Liver (tissue), 9 donors: ENCODE data around the gene DGCR8. TPM values are rescaled to one million over a fixed set of nuclear protein-coding genes. Genes with fewer than 3 reads are reported as not detected.

Experiments used
- DNase-seq: peaks from one replicate; pipeline ENCODE4 v3.0.0-alpha.2; 2017; ENCODE audit warnings: low spot score
- H3K27ac ChIP-seq, 2 donors: one replicate each; pipeline ENCODE4 v1.7.0; 2013; ENCODE audit warnings: inconsistent platforms in 2 of 2, low read length in 2 of 2, control low read depth in 1 of 2, low read depth in 1 of 2, mild to moderate bottlenecking in 1 of 2
- H3K27me3 ChIP-seq, 4 donors: one replicate each; pipeline versions ENCODE4 v1.6.1 to v1.7.0; 2013; ENCODE audit warnings: low read length in 3 of 4, inconsistent platforms in 1 of 4, mild to moderate bottlenecking in 1 of 4, moderate library complexity in 1 of 4; ENCODE audit not compliant: control insufficient read depth in 4 of 4, insufficient read depth in 4 of 4
- H3K36me3 ChIP-seq, 4 donors: one replicate each; pipeline versions ENCODE4 v1.6.1 to v1.7.0; 2013; ENCODE audit warnings: low read length in 3 of 4, mild to moderate bottlenecking in 3 of 4, low read depth in 1 of 4, moderate library complexity in 1 of 4; ENCODE audit not compliant: control insufficient read depth in 4 of 4, insufficient read depth in 3 of 4
- H3K4me1 ChIP-seq, 4 donors: one replicate each; pipeline versions ENCODE4 v1.6.1 to v1.7.0; 2013; ENCODE audit warnings: low read length in 3 of 4, mild to moderate bottlenecking in 3 of 4, moderate library complexity in 1 of 4; ENCODE audit not compliant: control insufficient read depth in 4 of 4, insufficient read depth in 4 of 4
- H3K4me3 ChIP-seq, 3 donors: one replicate each; pipeline versions ENCODE4 v1.6.1 to v1.7.0; 2013; ENCODE audit warnings: low read length in 3 of 3, control low read depth in 1 of 3, low read depth in 1 of 3, mild to moderate bottlenecking in 1 of 3
- H3K9ac ChIP-seq, 2 donors: one replicate each; pipeline ENCODE4 v1.7.0; 2013; ENCODE audit warnings: low read length in 2 of 2, mild to moderate bottlenecking in 2 of 2, moderate library complexity in 2 of 2, control low read depth in 1 of 2, low read depth in 1 of 2
- H3K9me3 ChIP-seq, 4 donors: one replicate each; pipeline versions ENCODE4 v1.6.1 to v1.7.0; 2013; ENCODE audit warnings: low read length in 3 of 4; ENCODE audit not compliant: control insufficient read depth in 4 of 4
- EGR1 ChIP-seq, 2 donors: IDR thresholded peaks; 2 replicates each; pipeline ENCODE4 v1.6.1; 2016 to 2018; ENCODE audit warnings: antibody characterized with exemption in 2 of 2, low read depth in 2 of 2
- FOXA1 ChIP-seq: IDR thresholded peaks from 2 replicates; pipeline ENCODE4 v1.6.1; 2016; ENCODE audit warnings: antibody characterized with exemption
- FOXA2 ChIP-seq: IDR thresholded peaks from 2 replicates; pipeline ENCODE4 v1.6.1; 2016; ENCODE audit warnings: antibody characterized with exemption
- GABPA ChIP-seq, 2 donors: IDR thresholded peaks in 1 of 2; conservative IDR thresholded peaks in 1 of 2; 2 replicates each; pipeline ENCODE4 v1.6.1; 2016; ENCODE audit warnings: antibody characterized with exemption in 2 of 2, mild to moderate bottlenecking in 1 of 2, moderate library complexity in 1 of 2
- HNF4A ChIP-seq, 2 donors: conservative IDR thresholded peaks; 2 replicates each; pipeline ENCODE4 v1.6.1; 2016; ENCODE audit warnings: antibody characterized with exemption in 2 of 2, mild to moderate bottlenecking in 2 of 2
- HNF4G ChIP-seq: IDR thresholded peaks from 2 replicates; pipeline ENCODE4 v1.6.1; 2016; ENCODE audit warnings: antibody characterized with exemption
- JUND ChIP-seq, 2 donors: IDR thresholded peaks; 2 replicates each; pipeline ENCODE4 v1.6.1; 2016; ENCODE audit warnings: antibody characterized with exemption in 2 of 2
- MAX ChIP-seq: IDR thresholded peaks from 2 replicates; pipeline ENCODE4 v1.6.1; 2016; ENCODE audit warnings: antibody characterized with exemption
- NR2F2 ChIP-seq: IDR thresholded peaks from 2 replicates; pipeline ENCODE4 v1.6.1; 2016; ENCODE audit warnings: antibody characterized with exemption
- RAD21 ChIP-seq, 2 donors: IDR thresholded peaks; 2 replicates each; pipeline ENCODE4 v1.6.1; 2016; ENCODE audit warnings: antibody characterized with exemption in 2 of 2, mild to moderate bottlenecking in 2 of 2
- REST ChIP-seq: IDR thresholded peaks from 2 replicates; pipeline ENCODE4 v1.6.1; 2016; ENCODE audit warnings: antibody characterized with exemption, mild to moderate bottlenecking
- SP1 ChIP-seq: IDR thresholded peaks from 2 replicates; pipeline ENCODE4 v1.6.1; 2018; ENCODE audit warnings: antibody characterized with exemption, mild to moderate bottlenecking
- TAF1 ChIP-seq: conservative IDR thresholded peaks from 2 replicates; pipeline ENCODE4 v1.6.1; 2016; ENCODE audit warnings: antibody characterized with exemption, mild to moderate bottlenecking
- YY1 ChIP-seq: IDR thresholded peaks from 2 replicates; pipeline ENCODE4 v1.6.1; 2016; ENCODE audit warnings: antibody characterized with exemption, mild to moderate bottlenecking
- ZBTB33 ChIP-seq: IDR thresholded peaks from 2 replicates; pipeline ENCODE4 v1.6.1; 2016; ENCODE audit warnings: antibody characterized with exemption
- WGBS: extraction: QIAGEN DNeasy Blood & Tissue Kit; methylation state at CpG from one replicate; pipeline ENCODE4 v1.1.7; 2013; 5-methylcytosine and 5-hydroxymethylcytosine counted together
- polyA plus RNA-seq, 2 donors: library from polyadenylated mRNA; stranded (reverse) in 1 of 2; unstranded in 1 of 2; fragments of 200-250 nt in 1 of 2; fragments of >200 nt in 1 of 2; fragmentation: Nextera tagmentation in 1 of 2; extraction: Ambion mirVana in 1 of 2; gene quantifications; one replicate each; pipeline versions ENCODE4 v1.2.1 to v1.2.3, GENCODE V29; 2013 to 2015
- total RNA-seq, 2 donors: library from RNA; depleted of rRNA; stranded (reverse); fragments of >200 nt; gene quantifications; one replicate each; pipeline ENCODE4 v1.2.3, GENCODE V29; 2014
- TF ChIP-seq, protein P1 (sequence below): fragments of 150-350 bp; IDR thresholded peaks from 2 replicates; pipeline ENCODE4 v1.5.1; 2017; ENCODE audit warnings: improper control_type of control experiment, low read depth, low read length; ENCODE audit not compliant: missing input control
- donor health status: healthy.
- donor health status: healthy.
- donor health status: healthy.
- donor health status: healthy.
- donor health status: healthy.

Gene DGCR8
- total and polyA plus RNA-seq, 4 donors: 7.9 to 27.1 (median 15.8) TPM

DNA sequence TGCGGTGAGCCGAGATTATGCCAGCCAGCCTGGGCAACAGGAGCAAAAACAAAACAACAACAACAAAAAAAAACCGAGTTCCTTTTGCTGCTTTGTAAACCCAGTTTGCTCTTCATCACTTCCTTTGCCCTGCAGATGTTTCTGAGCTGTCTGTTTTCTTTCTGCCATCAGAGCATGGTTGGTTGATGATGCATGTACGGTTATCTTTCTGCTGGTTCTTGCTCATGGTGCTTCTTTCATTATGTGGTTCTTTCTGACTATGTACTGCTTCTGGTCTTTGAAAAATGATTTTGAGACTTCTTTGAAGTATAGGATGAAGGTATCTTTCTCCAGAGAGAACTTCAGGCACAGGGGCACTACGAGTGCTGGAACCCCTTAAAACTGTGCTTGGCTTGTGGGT is 45.9 kb upstream of the DGCR8 start:
- Histone ChIP-seq H3K36me3 (peaks cover 0 to 14% (median 8%) of the 10 kb centered on the region in 4 donors), H3K9me3 (no peaks in the 10 kb centered on the region), H3K27me3 (no peaks in the 10 kb centered on the region), H3K4me1 (peaks cover 13 to 25% (median 18%) of the 10 kb centered on the region in 4 donors), H3K4me3 (no peak overlapping the region), H3K9ac (no peak overlapping the region), H3K27ac (no peak overlapping the region)
- 74% methylated on average over 5 of the region's 5 CpGs for WGBS
- no peak for DNase-seq
- TF ChIP-seq YY1: no peak
- no peak for TF ChIP-seq REST
- TF ChIP-seq HNF4A (conservative IDR thresholded peaks at IDR 0.05): no peak
- TF ChIP-seq MAX: no peak
- TF ChIP-seq SP1: no peak
- TF ChIP-seq, protein P1, sequence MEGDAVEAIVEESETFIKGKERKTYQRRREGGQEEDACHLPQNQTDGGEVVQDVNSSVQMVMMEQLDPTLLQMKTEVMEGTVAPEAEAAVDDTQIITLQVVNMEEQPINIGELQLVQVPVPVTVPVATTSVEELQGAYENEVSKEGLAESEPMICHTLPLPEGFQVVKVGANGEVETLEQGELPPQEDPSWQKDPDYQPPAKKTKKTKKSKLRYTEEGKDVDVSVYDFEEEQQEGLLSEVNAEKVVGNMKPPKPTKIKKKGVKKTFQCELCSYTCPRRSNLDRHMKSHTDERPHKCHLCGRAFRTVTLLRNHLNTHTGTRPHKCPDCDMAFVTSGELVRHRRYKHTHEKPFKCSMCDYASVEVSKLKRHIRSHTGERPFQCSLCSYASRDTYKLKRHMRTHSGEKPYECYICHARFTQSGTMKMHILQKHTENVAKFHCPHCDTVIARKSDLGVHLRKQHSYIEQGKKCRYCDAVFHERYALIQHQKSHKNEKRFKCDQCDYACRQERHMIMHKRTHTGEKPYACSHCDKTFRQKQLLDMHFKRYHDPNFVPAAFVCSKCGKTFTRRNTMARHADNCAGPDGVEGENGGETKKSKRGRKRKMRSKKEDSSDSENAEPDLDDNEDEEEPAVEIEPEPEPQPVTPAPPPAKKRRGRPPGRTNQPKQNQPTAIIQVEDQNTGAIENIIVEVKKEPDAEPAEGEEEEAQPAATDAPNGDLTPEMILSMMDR: no peak
- TF ChIP-seq RAD21 (IDR thresholded peaks at IDR 0.05): no peak
- TF ChIP-seq TAF1: no peak
- no peak for TF ChIP-seq ZBTB33
- no peak for TF ChIP-seq HNF4G
- TF ChIP-seq EGR1 (IDR thresholded peaks at IDR 0.05; ENCODE audit: low read depth in 2 of 2): no peak
- TF ChIP-seq NR2F2: no peak
- no peak for TF ChIP-seq FOXA2
- TF ChIP-seq JUND (IDR thresholded peaks at IDR 0.05): no peak
- no peak for TF ChIP-seq GABPA (IDR thresholded peaks at IDR 0.05 in 1 of 2, conservative IDR thresholded peaks at IDR 0.05 in 1 of 2)
- no peak for TF ChIP-seq FOXA1

DNA sequence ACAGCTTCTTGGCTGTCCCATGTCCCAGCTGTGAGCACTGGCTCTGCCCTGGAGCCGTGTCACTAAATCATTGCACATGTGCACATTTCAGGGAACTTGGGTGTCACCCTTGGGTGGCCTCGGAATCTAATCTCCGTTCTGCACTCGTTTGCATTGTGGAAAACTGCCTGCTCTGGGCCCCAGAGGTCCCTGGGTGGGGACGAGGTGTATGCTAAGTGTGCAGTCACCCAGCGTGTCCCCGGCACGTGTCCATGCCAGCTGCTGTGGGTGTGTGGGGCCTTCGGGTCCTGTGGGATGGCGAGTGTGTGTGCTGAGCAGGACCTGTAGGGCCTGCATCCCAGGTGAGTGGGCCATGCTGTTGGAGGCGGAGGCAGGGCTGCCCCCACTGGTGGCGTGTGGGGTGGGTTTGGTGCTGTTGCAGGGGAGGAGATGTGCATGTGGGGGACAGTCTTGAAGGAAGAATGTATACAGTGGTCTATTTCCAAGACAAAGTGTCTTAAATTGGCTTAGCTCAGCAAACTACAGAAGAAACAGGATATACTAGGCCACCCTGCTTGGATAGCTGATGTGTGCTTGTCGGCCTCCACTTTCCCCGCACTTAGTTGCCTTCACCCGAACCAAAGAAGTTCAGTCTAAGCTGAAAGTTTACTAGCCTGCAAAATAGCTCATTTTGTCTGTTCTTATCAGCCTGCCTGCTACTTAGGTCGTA is 44.5 kb upstream of the DGCR8 start:
- no peak overlapping the region for H3K4me3 ChIP-seq
- peaks cover 0 to 24% (median 10%) of the 10 kb centered on the region in 4 donors for H3K36me3 ChIP-seq
- H3K27me3 ChIP-seq: no peaks in the 10 kb centered on the region
- no peak overlapping the region for H3K27ac ChIP-seq
- H3K9ac ChIP-seq: no peak overlapping the region
- H3K9me3 ChIP-seq: no peaks in the 10 kb centered on the region
- no peak for TF ChIP-seq YY1
- WGBS: 93% methylated on average over 16 of the region's 16 CpGs
- peaks cover 13 to 25% (median 18%) of the 10 kb centered on the region in 4 donors for H3K4me1 ChIP-seq
- no peak for DNase-seq
